ENCODE data around the gene SPATA31E1.
"Not testable (repeated sequence)": the region's sequence is repeated elsewhere in the genome, so short reads cannot be mapped to it uniquely, and the experiment has no call there.

Gene SPATA31E1

DNA sequence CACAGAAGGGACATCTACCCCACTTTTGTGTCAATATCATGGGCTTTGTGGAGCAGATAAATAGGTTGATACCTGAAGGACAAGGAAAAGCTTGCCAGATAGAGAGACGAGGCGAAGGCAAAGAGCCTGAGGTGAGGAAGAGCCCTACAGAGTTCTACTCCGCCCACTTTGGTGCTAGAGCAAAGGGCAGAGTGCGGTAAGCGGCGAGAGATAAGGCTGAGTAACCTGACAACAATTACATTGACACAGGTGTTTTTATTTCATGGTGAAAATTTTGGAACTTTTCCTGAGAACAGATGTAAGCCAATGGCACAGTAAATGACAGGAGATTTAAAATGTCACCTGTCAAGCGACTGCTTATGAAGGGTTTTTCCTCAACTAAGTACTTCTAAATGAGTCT, 51.8 kb downstream of the SPATA31E1 start:
- DNase-seq (ENCODE audit: low spot score): not testable (repeated sequence)

DNA sequence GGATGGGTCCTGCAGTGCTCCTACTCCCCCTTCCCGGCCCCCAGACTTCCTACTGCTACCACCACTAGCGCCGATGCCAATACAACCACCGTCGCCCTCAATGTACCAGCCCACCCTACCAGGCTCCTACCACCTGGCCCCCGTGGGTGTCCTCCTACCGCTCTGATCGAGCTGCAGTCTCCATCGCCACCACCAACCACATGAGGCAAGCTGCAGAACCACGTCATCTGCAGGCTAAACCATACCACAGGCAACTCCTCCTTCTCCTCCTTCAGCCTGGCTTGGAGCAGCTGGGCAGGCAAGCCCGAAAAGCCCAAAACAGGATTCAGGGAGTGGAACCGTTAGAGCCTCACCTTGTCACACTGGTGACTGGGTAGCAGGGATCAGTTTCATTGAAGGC, 54.7 kb downstream of the SPATA31E1 start:
- not testable (repeated sequence) for DNase-seq (ENCODE audit: low spot score)

DNA sequence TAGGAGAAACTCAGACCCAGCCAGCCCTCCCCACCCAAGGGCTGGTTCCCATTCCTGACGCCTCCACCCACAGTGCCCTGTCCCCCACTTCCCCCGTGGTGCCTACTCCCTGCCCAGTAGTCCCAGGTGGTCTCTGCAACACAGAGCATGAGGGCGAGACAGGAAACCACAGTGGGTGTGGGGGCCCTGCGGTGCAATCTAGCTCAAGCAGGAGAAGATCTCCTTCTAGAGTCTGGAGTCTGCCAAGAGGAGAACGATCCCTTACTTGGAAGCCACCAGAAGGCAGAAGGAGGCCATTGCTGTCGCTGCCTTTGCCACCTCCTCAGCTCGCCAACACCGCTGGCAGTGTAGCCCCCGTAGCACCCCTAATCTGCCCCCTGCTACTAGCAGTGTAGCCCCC, 55.2 kb downstream of the SPATA31E1 start:
- not testable (repeated sequence) for DNase-seq (ENCODE audit: low spot score)

DNA sequence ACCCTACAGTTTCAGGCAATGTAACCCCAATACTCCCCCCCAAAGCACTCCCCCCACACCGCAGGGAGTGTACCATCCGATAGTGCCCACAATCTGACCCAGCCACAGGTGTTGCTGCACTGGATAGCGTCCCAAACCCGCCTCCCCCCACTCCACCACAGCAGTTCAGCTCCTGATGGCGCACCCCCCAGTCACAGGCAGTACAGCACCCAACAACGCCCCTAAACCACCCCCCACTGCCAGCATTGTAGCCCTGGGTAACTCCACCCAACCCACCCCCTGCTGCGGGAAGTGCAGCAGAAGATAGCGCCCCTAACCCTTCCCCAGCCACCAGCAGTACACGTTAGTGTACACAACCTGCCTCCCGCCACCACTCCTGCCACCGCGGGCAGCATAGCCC, 55.7 kb downstream of the SPATA31E1 start:
- DNase-seq (ENCODE audit: low spot score): not testable (repeated sequence)
